ENCODE measurements around the gene TNNT2.

DNA sequence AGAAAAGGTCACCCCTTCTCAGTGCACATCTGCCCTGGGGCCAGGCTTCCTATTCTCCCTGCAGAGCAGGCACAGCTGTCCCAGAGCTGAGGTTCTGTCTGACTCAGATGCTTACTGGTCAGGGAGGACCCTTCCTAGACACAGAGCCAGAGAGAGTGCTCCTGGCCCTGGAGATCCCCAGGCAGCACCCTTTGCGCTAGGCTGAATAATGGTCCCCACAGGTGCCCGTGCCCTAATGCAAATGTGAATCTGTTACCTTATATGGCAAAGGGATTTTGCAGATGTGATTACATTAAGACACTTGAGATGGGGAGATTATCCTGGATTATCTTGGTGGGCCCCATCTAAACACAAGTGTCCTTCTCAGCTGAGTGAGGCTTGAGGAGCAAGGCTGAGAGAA lies 46.7 kb upstream of the TNNT2 start:
- no peak for TF ChIP-seq CTCF (IDR thresholded peaks at IDR 0.05)
- TF ChIP-seq POLR2A (IDR thresholded peaks at IDR 0.05): no peak

All from esophagus squamous epithelium (tissue), 4 donors.